Nephron progenitor cell (in vitro differentiated cells): ENCODE results near the gene BRPF3.

Experiments
- DNase-seq: peaks from one replicate; pipeline ENCODE4 v3.0.0; 2021
- H3K27ac Mint-ChIP-seq: 2 replicates; pipeline ENCODE4 v1.8.0; 2021; ENCODE audit warnings: mild to moderate bottlenecking, moderate library complexity, mixed read lengths
- H3K27me3 Mint-ChIP-seq: 2 replicates; pipeline ENCODE4 v1.8.0; 2021; ENCODE audit warnings: mild to moderate bottlenecking, low read depth, mixed read lengths; ENCODE audit not compliant: poor library complexity
- H3K36me3 Mint-ChIP-seq: 2 replicates; pipeline ENCODE4 v1.8.0; 2021; ENCODE audit warnings: low read depth, mixed read lengths
- H3K4me1 Mint-ChIP-seq: 2 replicates; pipeline ENCODE4 v1.8.0; 2021; ENCODE audit warnings: mixed read lengths
- H3K4me3 Mint-ChIP-seq: 2 replicates; pipeline ENCODE4 v1.8.0; 2021; ENCODE audit warnings: mild to moderate bottlenecking, moderate library complexity, mixed read lengths
- H3K9me3 Mint-ChIP-seq: 2 replicates; pipeline ENCODE4 v1.8.0; 2021; ENCODE audit warnings: mild to moderate bottlenecking, moderate library complexity, mixed read lengths
- CTCF ChIP-seq: fragments of 200-600 bp; sonication (generic); IDR thresholded peaks from 2 replicates; pipeline ENCODE4 v1.5.0; 2021; ENCODE audit warnings: antibody characterized with exemption

BRPF3 gene

DNA sequence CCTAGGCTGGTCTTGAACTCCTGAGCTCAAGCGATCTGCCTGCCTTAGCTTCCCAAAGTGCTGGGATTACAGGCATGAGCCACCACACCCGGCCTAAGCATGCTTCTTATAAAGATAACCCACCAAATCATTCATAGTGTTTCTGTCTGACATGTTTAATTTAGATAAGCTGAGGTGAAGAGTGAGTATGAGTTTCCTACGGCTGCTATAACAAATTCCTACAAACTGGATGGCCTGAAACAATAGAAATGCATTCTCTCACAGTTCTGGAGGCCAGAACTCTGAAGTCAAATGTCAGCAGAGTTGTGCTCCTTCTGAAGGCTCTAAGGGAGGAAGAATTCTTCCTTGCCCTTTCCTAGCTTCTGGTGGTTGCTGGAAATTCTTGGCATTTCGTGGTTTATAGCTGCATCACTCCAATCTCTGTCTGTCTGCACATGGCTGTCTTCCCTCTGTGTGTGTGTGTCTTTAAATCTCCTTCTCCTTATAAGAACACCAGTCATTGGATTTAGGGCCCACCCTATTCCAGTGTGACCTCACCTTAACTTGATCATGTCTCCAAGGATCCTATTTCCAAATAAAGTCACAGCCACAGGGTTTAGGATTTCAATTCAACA, 36.3 kb upstream of the BRPF3 start:
- no peak for DNase-seq
- Mint-ChIP-seq H3K4me1 (no peaks in the 10 kb centered on the region), H3K27me3 (no peaks in the 10 kb centered on the region), H3K27ac (no peak overlapping the region), H3K36me3 (peaks cover 11% of the 10 kb centered on the region), H3K9me3 (peaks cover 19% of the 10 kb centered on the region), H3K4me3 (no peak overlapping the region)
- no peak for TF ChIP-seq CTCF

DNA sequence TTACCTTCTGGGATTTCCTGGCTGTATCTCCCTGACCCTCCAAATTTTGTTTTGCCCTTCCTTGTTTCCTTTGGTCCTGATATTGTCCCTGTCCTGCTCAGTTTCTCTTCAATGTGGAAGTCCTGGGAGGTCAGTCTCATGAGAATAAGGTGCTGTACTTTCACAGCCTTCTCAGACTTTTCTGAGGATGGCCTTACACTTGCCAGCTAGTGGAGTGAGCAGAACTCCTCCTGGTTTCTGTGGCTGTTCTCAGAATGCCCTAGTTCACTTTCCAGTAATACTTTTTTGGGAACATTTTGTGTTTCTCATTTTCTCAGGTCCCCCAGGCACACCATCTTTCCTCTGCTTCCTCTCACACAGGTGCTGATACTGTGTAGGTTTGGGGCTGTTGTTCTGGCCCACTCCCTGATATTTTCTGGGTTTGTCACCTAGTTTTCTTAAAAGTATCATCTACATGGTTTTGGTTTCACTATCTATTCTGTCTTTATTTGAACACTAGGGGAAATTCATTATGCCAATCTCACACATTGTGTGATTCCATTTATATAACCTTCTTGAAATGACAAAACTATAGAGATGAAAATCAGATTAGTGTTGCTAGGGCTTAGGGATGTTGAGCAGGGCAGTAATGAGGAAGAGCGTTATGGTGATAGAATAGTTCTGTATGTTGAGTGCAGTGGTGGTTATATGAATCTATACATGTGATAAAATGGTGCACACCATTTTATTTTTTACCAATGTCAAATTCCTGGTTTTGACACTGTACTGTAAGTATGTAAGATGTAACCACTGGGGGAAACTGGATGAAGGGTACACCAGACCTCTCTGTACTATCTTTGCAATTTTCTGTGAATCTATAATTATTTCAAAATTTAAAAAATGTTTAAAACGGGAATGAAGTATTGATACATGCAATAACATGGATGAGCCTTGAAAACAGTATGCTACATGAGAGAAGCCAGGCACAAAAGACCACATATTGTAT, 27.2 kb upstream of the BRPF3 start:
- no peak for TF ChIP-seq CTCF
- H3K9me3 Mint-ChIP-seq: peaks cover 8% of the 10 kb centered on the region
- no peaks in the 10 kb centered on the region for H3K27me3 Mint-ChIP-seq
- H3K4me1 Mint-ChIP-seq: no peaks in the 10 kb centered on the region
- DNase-seq: no peak
- no peak overlapping the region for H3K4me3 Mint-ChIP-seq
- H3K27ac Mint-ChIP-seq: peak overlapping the region; percentile 23
- H3K36me3 Mint-ChIP-seq: peaks cover 5% of the 10 kb centered on the region

GRCh38 chr6:36170704-36171103, 25.8 kb upstream of the BRPF3 start:
- Mint-ChIP-seq H3K4me3 (no peak overlapping the region), H3K27ac (no peak overlapping the region), H3K36me3 (peaks cover 8% of the 10 kb centered on the region), H3K27me3 (peaks cover 1% of the 10 kb centered on the region), H3K9me3 (peaks cover 8% of the 10 kb centered on the region), H3K4me1 (no peaks in the 10 kb centered on the region)
- DNase-seq: no peak
- TF ChIP-seq CTCF: no peak

DNA sequence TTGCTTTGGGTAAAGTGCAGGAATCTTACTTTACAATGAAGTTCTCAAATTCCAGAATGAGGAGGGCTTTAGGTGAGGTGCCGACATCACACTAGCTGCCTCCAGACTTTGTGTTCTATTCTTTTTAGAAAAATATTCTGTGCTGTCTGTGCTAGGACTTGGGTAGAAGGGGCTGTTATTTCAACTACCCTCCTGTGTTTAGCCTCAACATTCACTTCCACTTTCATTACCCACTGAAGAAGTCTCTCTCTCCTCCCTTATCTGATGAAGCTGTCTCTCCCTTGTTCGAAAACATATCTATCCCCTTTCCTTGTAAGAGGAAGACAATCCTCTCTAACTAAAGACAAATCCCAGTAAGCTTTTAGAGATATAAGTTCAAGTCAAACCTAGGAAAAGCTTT, 25.0 kb upstream of the BRPF3 start:
- peaks cover 6% of the 10 kb centered on the region for H3K36me3 Mint-ChIP-seq
- DNase-seq: no peak
- H3K27me3 Mint-ChIP-seq: peaks cover 4% of the 10 kb centered on the region
- peaks cover 8% of the 10 kb centered on the region for H3K9me3 Mint-ChIP-seq
- no peak overlapping the region for H3K4me3 Mint-ChIP-seq
- H3K4me1 Mint-ChIP-seq: no peaks in the 10 kb centered on the region
- no peak overlapping the region for H3K27ac Mint-ChIP-seq
- no peak for TF ChIP-seq CTCF

- TF ChIP-seq CTCF: no peak
- peaks cover 27% of the 10 kb centered on the region for H3K36me3 Mint-ChIP-seq
These were observed 19.4 kb upstream of the BRPF3 start for GRCh38 chr6:36177166-36177565.

More at GRCh38 chr6:36177166-36177565, 19.4 kb upstream of the BRPF3 start:
- Mint-ChIP-seq H3K9me3 (peaks cover 49% of the 10 kb centered on the region), H3K4me1 (no peaks in the 10 kb centered on the region), H3K4me3 (no peak overlapping the region), H3K27ac (no peak overlapping the region), H3K27me3 (peaks cover 13% of the 10 kb centered on the region)
- DNase-seq: no peak
